Gastroesophageal sphincter (tissue), 3 donors: ENCODE results near the gene ZNF385B.

Experiments used
- EP300 ChIP-seq: sonication (generic); formaldehyde crosslinking; IDR thresholded peaks from one replicate; pipeline ENCODE4 v1.6.1; 2017; ENCODE audit warnings: antibody characterized with exemption, mild to moderate bottlenecking
- POLR2A ChIP-seq, 2 donors: fragments of 450-650 bp; IDR thresholded peaks; one replicate each; pipeline ENCODE4 v1.6.1; 2017; ENCODE audit warnings: antibody characterized with exemption in 2 of 2, mild to moderate bottlenecking in 2 of 2, moderate library complexity in 1 of 2
- POLR2AphosphoS5 ChIP-seq: sonication (generic); formaldehyde crosslinking; IDR thresholded peaks from one replicate; pipeline ENCODE4 v1.6.1; 2017; ENCODE audit warnings: antibody characterized with exemption
- TF ChIP-seq, protein P1 (sequence below), 4 experiments: fragments of 200-600 bp in 2 of 4; fragments of 450-650 bp in 2 of 4; sonication (generic) in 1 of 4; IDR thresholded peaks; one replicate each; pipeline ENCODE4 v1.5.1; 2017 to 2019; ENCODE audit warnings: antibody characterized with exemption in 4 of 4, mild to moderate bottlenecking in 2 of 4, moderate library complexity in 2 of 4

DNA sequence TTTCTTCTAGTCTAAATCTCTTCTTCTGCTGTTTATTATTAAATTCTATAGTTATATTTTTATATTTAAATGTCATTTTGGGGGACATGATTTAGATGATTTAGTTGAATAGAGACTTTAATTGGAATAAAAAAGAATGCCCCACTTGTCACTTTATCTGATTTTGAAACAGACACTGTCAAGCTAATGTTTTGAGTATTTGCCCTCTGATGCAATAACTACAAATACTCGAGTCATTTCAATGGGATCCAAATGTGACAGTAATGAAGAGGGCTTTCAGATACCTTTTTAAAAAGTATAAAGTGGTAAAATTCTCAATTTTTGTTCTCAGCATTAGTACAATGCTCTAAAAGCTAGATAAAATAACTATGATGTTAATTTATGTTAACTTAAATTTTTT lies 339.5 kb downstream of the ZNF385B start:
- TF ChIP-seq, protein P1, sequence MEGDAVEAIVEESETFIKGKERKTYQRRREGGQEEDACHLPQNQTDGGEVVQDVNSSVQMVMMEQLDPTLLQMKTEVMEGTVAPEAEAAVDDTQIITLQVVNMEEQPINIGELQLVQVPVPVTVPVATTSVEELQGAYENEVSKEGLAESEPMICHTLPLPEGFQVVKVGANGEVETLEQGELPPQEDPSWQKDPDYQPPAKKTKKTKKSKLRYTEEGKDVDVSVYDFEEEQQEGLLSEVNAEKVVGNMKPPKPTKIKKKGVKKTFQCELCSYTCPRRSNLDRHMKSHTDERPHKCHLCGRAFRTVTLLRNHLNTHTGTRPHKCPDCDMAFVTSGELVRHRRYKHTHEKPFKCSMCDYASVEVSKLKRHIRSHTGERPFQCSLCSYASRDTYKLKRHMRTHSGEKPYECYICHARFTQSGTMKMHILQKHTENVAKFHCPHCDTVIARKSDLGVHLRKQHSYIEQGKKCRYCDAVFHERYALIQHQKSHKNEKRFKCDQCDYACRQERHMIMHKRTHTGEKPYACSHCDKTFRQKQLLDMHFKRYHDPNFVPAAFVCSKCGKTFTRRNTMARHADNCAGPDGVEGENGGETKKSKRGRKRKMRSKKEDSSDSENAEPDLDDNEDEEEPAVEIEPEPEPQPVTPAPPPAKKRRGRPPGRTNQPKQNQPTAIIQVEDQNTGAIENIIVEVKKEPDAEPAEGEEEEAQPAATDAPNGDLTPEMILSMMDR (IDR thresholded peaks at IDR 0.05) = no peak
- TF ChIP-seq POLR2A (IDR thresholded peaks at IDR 0.05) = no peak
- no peak for TF ChIP-seq EP300
- TF ChIP-seq POLR2AphosphoS5 = no peak
